ENCODE data around the gene AP4E1.
"Not testable (repeated sequence)": the region's sequence is repeated elsewhere in the genome, so short reads cannot be mapped to it uniquely, and the experiment has no call there.

GRCh38 chr15:50954837-50955236 lies 46.4 kb downstream of the AP4E1 start:
- not testable (repeated sequence) for TF ChIP-seq CTCF, POLR2A (IDR thresholded peaks at IDR 0.05)

Measured in tibial nerve (tissue), 3 donors.